Activated T-cell treated with anti-CD3 and anti-CD28 coated beads, Interleukin-2, amount 50 U/mL, for 24 hours (primary cell): ENCODE data around the gene IFT27.
"Not testable (repeated sequence)": the region's sequence is repeated elsewhere in the genome, so short reads cannot be mapped to it uniquely, and the experiment has no call there.

Experiments
- DNase-seq: peaks from one replicate; pipeline ENCODE4 v3.0.0-alpha.2; 2020
- H3K27ac Mint-ChIP-seq: 2 replicates; pipeline ENCODE4 v1.8.0; 2020; ENCODE audit warnings: mild to moderate bottlenecking, mixed read lengths
- H3K27me3 Mint-ChIP-seq: 2 replicates; pipeline ENCODE4 v1.8.0; 2020; ENCODE audit warnings: mixed read lengths
- H3K36me3 Mint-ChIP-seq: 2 replicates; pipeline ENCODE4 v1.8.0; 2020; ENCODE audit warnings: low read depth, mixed read lengths
- H3K4me1 Mint-ChIP-seq: 2 replicates; pipeline ENCODE4 v1.8.0; 2020; ENCODE audit warnings: low read depth, mixed read lengths
- H3K4me3 Mint-ChIP-seq: 2 replicates; pipeline ENCODE4 v1.8.0; 2020; ENCODE audit warnings: mild to moderate bottlenecking, moderate library complexity, mixed read lengths
- H3K9me3 Mint-ChIP-seq: 2 replicates; pipeline ENCODE4 v1.8.0; 2020; ENCODE audit warnings: mixed read lengths

The IFT27 gene

GRCh38 chr22:36734171-36735058 lies 41.5 kb downstream of the IFT27 start:
- H3K36me3 Mint-ChIP-seq: no peaks in the 10 kb centered on the region
- DNase-seq: no peak
- no peak overlapping the region for H3K4me3 Mint-ChIP-seq
- H3K9me3 Mint-ChIP-seq: no peaks in the 10 kb centered on the region
- no peak overlapping the region for H3K27ac Mint-ChIP-seq
- H3K4me1 Mint-ChIP-seq: no peaks in the 10 kb centered on the region
- H3K27me3 Mint-ChIP-seq: peaks cover 50% of the 10 kb centered on the region

GRCh38 chr22:36733271-36733670 lies 42.6 kb downstream of the IFT27 start:
- peaks cover 42% of the 10 kb centered on the region for H3K27me3 Mint-ChIP-seq
- no peaks in the 10 kb centered on the region for H3K4me1 Mint-ChIP-seq
- H3K36me3 Mint-ChIP-seq: no peaks in the 10 kb centered on the region
- no peak for DNase-seq
- H3K4me3 Mint-ChIP-seq: no peak overlapping the region
- H3K27ac Mint-ChIP-seq: no peak overlapping the region
- no peaks in the 10 kb centered on the region for H3K9me3 Mint-ChIP-seq

GRCh38 chr22:36732609-36733008 lies 43.3 kb downstream of the IFT27 start:
- H3K36me3 Mint-ChIP-seq: no peaks in the 10 kb centered on the region
- H3K9me3 Mint-ChIP-seq: no peaks in the 10 kb centered on the region
- H3K4me1 Mint-ChIP-seq: no peaks in the 10 kb centered on the region
- no peak overlapping the region for H3K27ac Mint-ChIP-seq
- H3K27me3 Mint-ChIP-seq: peaks cover 38% of the 10 kb centered on the region
- H3K4me3 Mint-ChIP-seq: no peak overlapping the region
- DNase-seq: no peak

GRCh38 chr22:36731916-36732315 lies 44.0 kb downstream of the IFT27 start:
- no peak for DNase-seq
- Mint-ChIP-seq H3K27ac (no peak overlapping the region), H3K9me3 (no peaks in the 10 kb centered on the region), H3K4me3 (no peak overlapping the region), H3K36me3 (no peaks in the 10 kb centered on the region), H3K27me3 (peaks cover 31% of the 10 kb centered on the region), H3K4me1 (no peaks in the 10 kb centered on the region)

- not testable (repeated sequence) for DNase-seq, H3K9me3 Mint-ChIP-seq, H3K36me3 Mint-ChIP-seq, H3K27ac Mint-ChIP-seq, H3K4me3 Mint-ChIP-seq, H3K4me1 Mint-ChIP-seq
- peaks cover 27% of the 10 kb centered on the region for H3K27me3 Mint-ChIP-seq
Measured at GRCh38 chr22:36731321-36731720, 44.6 kb downstream of the IFT27 start.

GRCh38 chr22:36730176-36730858 lies 45.6 kb downstream of the IFT27 start:
- Mint-ChIP-seq H3K9me3 (no peaks in the 10 kb centered on the region), H3K27ac (no peak overlapping the region), H3K36me3 (no peaks in the 10 kb centered on the region), H3K4me3 (no peak overlapping the region), H3K4me1 (no peaks in the 10 kb centered on the region), H3K27me3 (peaks cover 24% of the 10 kb centered on the region)
- no peak for DNase-seq

GRCh38 chr22:36729321-36729720 lies 46.6 kb downstream of the IFT27 start:
- no peaks in the 10 kb centered on the region for H3K9me3 Mint-ChIP-seq
- no peaks in the 10 kb centered on the region for H3K4me1 Mint-ChIP-seq
- no peaks in the 10 kb centered on the region for H3K36me3 Mint-ChIP-seq
- no peak overlapping the region for H3K27ac Mint-ChIP-seq
- DNase-seq: no peak
- H3K27me3 Mint-ChIP-seq: peaks cover 25% of the 10 kb centered on the region
- H3K4me3 Mint-ChIP-seq: no peak overlapping the region

- Mint-ChIP-seq H3K4me3 (no peak overlapping the region), H3K27ac (no peak overlapping the region), H3K36me3 (no peaks in the 10 kb centered on the region), H3K27me3 (peaks cover 33% of the 10 kb centered on the region), H3K9me3 (no peaks in the 10 kb centered on the region), H3K4me1 (no peaks in the 10 kb centered on the region)
- no peak for DNase-seq
Measured at GRCh38 chr22:36728505-36728904, 47.4 kb downstream of the IFT27 start.

- Mint-ChIP-seq H3K9me3 (no peaks in the 10 kb centered on the region), H3K4me1 (no peaks in the 10 kb centered on the region), H3K27ac (no peak overlapping the region), H3K27me3 (peaks cover 36% of the 10 kb centered on the region), H3K4me3 (no peak overlapping the region), H3K36me3 (no peaks in the 10 kb centered on the region)
- no peak for DNase-seq
Measured at GRCh38 chr22:36727927-36728488, 47.9 kb downstream of the IFT27 start.

- no peaks in the 10 kb centered on the region for H3K9me3 Mint-ChIP-seq
- H3K27ac Mint-ChIP-seq: no peak overlapping the region
- no peak overlapping the region for H3K4me3 Mint-ChIP-seq
- peaks cover 37% of the 10 kb centered on the region for H3K27me3 Mint-ChIP-seq
- DNase-seq: no peak
- no peaks in the 10 kb centered on the region for H3K4me1 Mint-ChIP-seq
- no peaks in the 10 kb centered on the region for H3K36me3 Mint-ChIP-seq
Measured at GRCh38 chr22:36727110-36727509, 48.8 kb downstream of the IFT27 start.

- Mint-ChIP-seq H3K9me3 (no peaks in the 10 kb centered on the region), H3K4me3 (no peak overlapping the region), H3K27me3 (peaks cover 41% of the 10 kb centered on the region), H3K4me1 (no peaks in the 10 kb centered on the region), H3K36me3 (no peaks in the 10 kb centered on the region), H3K27ac (no peak overlapping the region)
- DNase-seq: no peak
Measured at GRCh38 chr22:36726007-36726380, 49.9 kb downstream of the IFT27 start.

- no peak for DNase-seq
- Mint-ChIP-seq H3K36me3 (no peaks in the 10 kb centered on the region), H3K9me3 (no peaks in the 10 kb centered on the region), H3K27me3 (peaks cover 44% of the 10 kb centered on the region), H3K27ac (no peak overlapping the region), H3K4me3 (no peak overlapping the region), H3K4me1 (no peaks in the 10 kb centered on the region)
Measured at GRCh38 chr22:36725366-36726006, 50.4 kb downstream of the IFT27 start.

- peaks cover 45% of the 10 kb centered on the region for H3K27me3 Mint-ChIP-seq
- H3K9me3 Mint-ChIP-seq: no peaks in the 10 kb centered on the region
- H3K4me1 Mint-ChIP-seq: no peaks in the 10 kb centered on the region
- no peaks in the 10 kb centered on the region for H3K36me3 Mint-ChIP-seq
- DNase-seq: no peak
- H3K4me3 Mint-ChIP-seq: no peak overlapping the region
- H3K27ac Mint-ChIP-seq: no peak overlapping the region
Measured at GRCh38 chr22:36724836-36725235, 51.1 kb downstream of the IFT27 start.

GRCh38 chr22:36722055-36722454 lies 53.9 kb downstream of the IFT27 start:
- no peaks in the 10 kb centered on the region for H3K4me1 Mint-ChIP-seq

More at GRCh38 chr22:36722055-36722454, 53.9 kb downstream of the IFT27 start:
- H3K4me3 Mint-ChIP-seq: no peak overlapping the region
- peaks cover 52% of the 10 kb centered on the region for H3K27me3 Mint-ChIP-seq
- no peaks in the 10 kb centered on the region for H3K9me3 Mint-ChIP-seq
- no peak for DNase-seq
- no peaks in the 10 kb centered on the region for H3K36me3 Mint-ChIP-seq
- H3K27ac Mint-ChIP-seq: no peak overlapping the region
